Endodermal cell (in vitro differentiated cells): ENCODE results near the gene CEACAM18. TPM values are rescaled to one million over a fixed set of nuclear protein-coding genes. Genes with fewer than 3 reads are reported as not detected.
A peak's percentile ranks its signal among the peaks of the same experiment; 100 is the strongest.

Experiments used
- DNase-seq: peaks from one replicate; pipeline ENCODE4 v3.0.0-alpha.2; 2017
- H3K27ac ChIP-seq: 2 replicates; pipeline ENCODE4 v1.5.1; 2013; ENCODE audit warnings: mild to moderate bottlenecking, low read depth, low read length, moderate library complexity
- H3K27me3 ChIP-seq: 2 replicates; pipeline ENCODE4 v1.6.1; 2013; ENCODE audit warnings: mild to moderate bottlenecking, low read length, moderate library complexity; ENCODE audit not compliant: insufficient read depth, control insufficient read depth, poor library complexity, severe bottlenecking
- H3K36me3 ChIP-seq: 2 replicates; pipeline ENCODE4 v1.7.0; 2013; ENCODE audit warnings: mild to moderate bottlenecking, low read length, moderate library complexity; ENCODE audit not compliant: control insufficient read depth, insufficient read depth
- H3K4me1 ChIP-seq: one replicate; pipeline ENCODE4 v1.7.0; 2013; ENCODE audit warnings: low read length; ENCODE audit not compliant: control insufficient read depth, insufficient read depth
- H3K4me3 ChIP-seq: 2 replicates; pipeline ENCODE4 v1.5.1; 2013; ENCODE audit warnings: mild to moderate bottlenecking, low read length, moderate library complexity
- H3K9ac ChIP-seq: 2 replicates; pipeline ENCODE4 v1.6.1; 2013; ENCODE audit warnings: mild to moderate bottlenecking, low read length, moderate library complexity; ENCODE audit not compliant: poor library complexity, severe bottlenecking; ENCODE audit errors: extremely low read depth
- H3K9me3 ChIP-seq: 2 replicates; pipeline ENCODE4 v1.6.1; 2013; ENCODE audit warnings: mild to moderate bottlenecking, low read length, moderate library complexity; ENCODE audit not compliant: control insufficient read depth
- H3K27ac Mint-ChIP-seq: 2 replicates; pipeline ENCODE4 v1.8.0; 2020; ENCODE audit warnings: mixed read lengths
- H3K27me3 Mint-ChIP-seq: 2 replicates; pipeline ENCODE4 v1.8.0; 2021; ENCODE audit warnings: mild to moderate bottlenecking, mixed read lengths; ENCODE audit not compliant: insufficient read depth
- H3K36me3 Mint-ChIP-seq: 2 replicates; pipeline ENCODE4 v1.8.0; 2020; ENCODE audit warnings: low read depth, mixed read lengths
- H3K4me1 Mint-ChIP-seq: 2 replicates; pipeline ENCODE4 v1.8.0; 2020; ENCODE audit warnings: mixed read lengths
- H3K4me3 Mint-ChIP-seq: 2 replicates; pipeline ENCODE4 v1.8.0; 2020; ENCODE audit warnings: mild to moderate bottlenecking, moderate library complexity, mixed read lengths
- H3K9me3 Mint-ChIP-seq: 2 replicates; pipeline ENCODE4 v1.8.0; 2020; ENCODE audit warnings: mild to moderate bottlenecking, mixed read lengths
- WGBS, 2 experiments: methylation state at CpG; one replicate each; pipeline versions ENCODE4 v1.1.5 to v1.1.7; 2013; ENCODE audit warnings: missing lambda C conversion rate in 2 of 2, mixed read lengths in 1 of 2; ENCODE audit not compliant: insufficient coverage in 1 of 2, insufficient read length in 1 of 2; 5-methylcytosine and 5-hydroxymethylcytosine counted together
- total RNA-seq, 2 donors: library from RNA; stranded (reverse); fragmentation: NEBNext Ultra II Directional in 1 of 2; extraction: Animal tissue kit (Norgen Biotek cat#: 25700) in 1 of 2; gene quantifications; 2 replicates in 1 of 2; 3 replicates in 1 of 2; pipeline ENCODE4 v1.2.1, GENCODE V29; 2021
- TF ChIP-seq, protein P1 (sequence below): fragments of 200-600 bp; sonication (generic); conservative IDR thresholded peaks from 2 replicates; pipeline ENCODE4 v1.5.0; 2021; ENCODE audit warnings: antibody characterized with exemption, mild to moderate bottlenecking

The CEACAM18 gene
- total RNA-seq, 2 donors from 2014 or later = not detected

- TF ChIP-seq, protein P1, sequence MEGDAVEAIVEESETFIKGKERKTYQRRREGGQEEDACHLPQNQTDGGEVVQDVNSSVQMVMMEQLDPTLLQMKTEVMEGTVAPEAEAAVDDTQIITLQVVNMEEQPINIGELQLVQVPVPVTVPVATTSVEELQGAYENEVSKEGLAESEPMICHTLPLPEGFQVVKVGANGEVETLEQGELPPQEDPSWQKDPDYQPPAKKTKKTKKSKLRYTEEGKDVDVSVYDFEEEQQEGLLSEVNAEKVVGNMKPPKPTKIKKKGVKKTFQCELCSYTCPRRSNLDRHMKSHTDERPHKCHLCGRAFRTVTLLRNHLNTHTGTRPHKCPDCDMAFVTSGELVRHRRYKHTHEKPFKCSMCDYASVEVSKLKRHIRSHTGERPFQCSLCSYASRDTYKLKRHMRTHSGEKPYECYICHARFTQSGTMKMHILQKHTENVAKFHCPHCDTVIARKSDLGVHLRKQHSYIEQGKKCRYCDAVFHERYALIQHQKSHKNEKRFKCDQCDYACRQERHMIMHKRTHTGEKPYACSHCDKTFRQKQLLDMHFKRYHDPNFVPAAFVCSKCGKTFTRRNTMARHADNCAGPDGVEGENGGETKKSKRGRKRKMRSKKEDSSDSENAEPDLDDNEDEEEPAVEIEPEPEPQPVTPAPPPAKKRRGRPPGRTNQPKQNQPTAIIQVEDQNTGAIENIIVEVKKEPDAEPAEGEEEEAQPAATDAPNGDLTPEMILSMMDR = no peak
- Mint-ChIP-seq H3K4me1 (no peaks in the 10 kb centered on the region), H3K27ac (no peak overlapping the region), H3K4me3 (no peak overlapping the region), H3K9me3 (peaks cover 4% of the 10 kb centered on the region), H3K27me3 (peaks cover 24% of the 10 kb centered on the region), H3K36me3 (no peaks in the 10 kb centered on the region)
- 67 to 79% methylated on average over 5 to 14 of the region's 14 CpGs for WGBS, 2 experiments
- Histone ChIP-seq H3K4me3 (no peak overlapping the region), H3K9me3 (no peaks in the 10 kb centered on the region), H3K27me3 (no peaks in the 10 kb centered on the region), H3K4me1 (no peaks in the 10 kb centered on the region), H3K36me3 (no peaks in the 10 kb centered on the region), H3K27ac (no peak overlapping the region), H3K9ac (no peak overlapping the region)
- peak; percentile 61 for DNase-seq
These were observed 12.3 kb downstream of the CEACAM18 start for GRCh38 chr19:51490676-51491075.

GRCh38 chr19:51491586-51491985 is 13.2 kb downstream of the CEACAM18 start:
- no peaks in the 10 kb centered on the region for H3K4me1 ChIP-seq
- H3K9ac ChIP-seq = no peak overlapping the region
- DNase-seq = no peak
- H3K4me3 ChIP-seq = no peak overlapping the region
- WGBS, 2 experiments = 57 to 79% methylated on average over 1 to 6 of the region's 7 CpGs
- Mint-ChIP-seq H3K4me3 (no peak overlapping the region), H3K9me3 (no peaks in the 10 kb centered on the region), H3K27me3 (peaks cover 23% of the 10 kb centered on the region), H3K36me3 (no peaks in the 10 kb centered on the region), H3K27ac (no peak overlapping the region), H3K4me1 (no peaks in the 10 kb centered on the region)
- H3K36me3 ChIP-seq = no peaks in the 10 kb centered on the region
- H3K27ac ChIP-seq = no peak overlapping the region
- TF ChIP-seq, protein P1 = no peak
- H3K27me3 ChIP-seq = no peaks in the 10 kb centered on the region
- H3K9me3 ChIP-seq = no peaks in the 10 kb centered on the region

GRCh38 chr19:51493776-51494175 is 15.4 kb downstream of the CEACAM18 start:
- H3K4me3 ChIP-seq = no peak overlapping the region
- TF ChIP-seq, protein P1 = no peak
- H3K27me3 ChIP-seq = no peaks in the 10 kb centered on the region
- H3K27me3 Mint-ChIP-seq = peaks cover 33% of the 10 kb centered on the region
- 45 to 49% methylated on average over 2 of the region's 2 CpGs for WGBS, 2 experiments
- no peaks in the 10 kb centered on the region for H3K9me3 Mint-ChIP-seq
- no peak overlapping the region for H3K4me3 Mint-ChIP-seq
- H3K9ac ChIP-seq = no peak overlapping the region
- no peaks in the 10 kb centered on the region for H3K4me1 ChIP-seq
- no peak overlapping the region for H3K27ac ChIP-seq
- no peaks in the 10 kb centered on the region for H3K4me1 Mint-ChIP-seq
- H3K27ac Mint-ChIP-seq = no peak overlapping the region
- no peaks in the 10 kb centered on the region for H3K36me3 ChIP-seq
- H3K36me3 Mint-ChIP-seq = no peaks in the 10 kb centered on the region
- no peaks in the 10 kb centered on the region for H3K9me3 ChIP-seq
- no peak for DNase-seq
